HepG2 (cell line): ENCODE data around the gene ARSB. TPM values are rescaled to one million over a fixed set of nuclear protein-coding genes. Genes with fewer than 3 reads are reported as not detected.

ENCODE experiments used
- ATAC-seq: fragments of 200-7000 bp; cut with Tn5 transposase; 3 replicates; pipeline ENCODE4 v1.9.1; 2020; ENCODE audit warnings: mild to moderate bottlenecking, moderate library complexity
- BruUV-seq: library from RNA; stranded (reverse); fragments of 400-500 nt; replicated peaks from 2 replicates; lab custom pipeline; 2021; lab: Mats Ljungman, UMichigan
- CTCF ChIA-PET: fragments of 300-600 bp; formaldehyde crosslinking; extraction: SDS; loops from one replicate; lab custom pipeline; 2021; ENCODE audit warnings: low total read pairs, inconsistent platforms, low intra/inter-chr PET ratio; lab: Yijun Ruan, JAX
- POLR2A ChIA-PET: fragments of 350-600 bp; sonication (Branson Sonifier 250); formaldehyde crosslinking; loops from one replicate; lab custom pipeline; 2020; ENCODE audit warnings: antibody characterized with exemption, inconsistent platforms; lab: Yijun Ruan, JAX
- DNase-seq: peaks from one replicate; pipeline ENCODE4 v3.0.0-alpha.2; 2015; ENCODE audit warnings: low spot score
- FAIRE-seq: peaks from 3 replicates; lab custom pipeline; 2011; peaks lifted over from hg19 to GRCh38; lab: Jason Lieb, UNC
- H2AFZ ChIP-seq: one replicate; pipeline ENCODE4 v1.6.1; 2011; ENCODE audit warnings: low read length, inconsistent platforms
- H3K27ac ChIP-seq: fragments of 300-600 bp; 3 replicates; pipeline ENCODE4 v1.8.0; 2011; ENCODE audit warnings: mixed run types, mild to moderate bottlenecking, mixed read lengths, low read length, inconsistent platforms; ENCODE audit not compliant: insufficient read depth; ENCODE audit errors: extremely low read length
- H3K27me3 ChIP-seq, 2 experiments: fragments of 200-600 bp in 1 of 2; 2 replicates in 1 of 2; 3 replicates in 1 of 2; pipeline versions ENCODE4 v1.6.0 to v1.8.0; 2011; ENCODE audit warnings: low read length in 2 of 2, mild to moderate bottlenecking in 2 of 2, moderate library complexity in 2 of 2, inconsistent platforms in 1 of 2; ENCODE audit not compliant: insufficient read depth in 2 of 2, control insufficient read depth in 1 of 2
- H3K36me3 ChIP-seq, 2 experiments: fragments of 200-600 bp in 1 of 2; replicated peaks in 1 of 2; 2 replicates in 1 of 2; 3 replicates in 1 of 2; pipeline versions ENCODE4 v1.5.1 to v1.8.0; 2011; ENCODE audit warnings: low read length in 2 of 2, inconsistent platforms in 1 of 2; ENCODE audit not compliant: insufficient read depth in 2 of 2, control insufficient read depth in 1 of 2
- H3K4me1 ChIP-seq: 2 replicates; pipeline ENCODE4 v1.5.1; 2012; ENCODE audit warnings: low read length, inconsistent platforms; ENCODE audit not compliant: insufficient read depth
- H3K4me2 ChIP-seq: 2 replicates; pipeline ENCODE4 v1.6.0; 2011; ENCODE audit warnings: low read depth, low read length, inconsistent platforms
- H3K4me3 ChIP-seq, 3 experiments: fragments of 200-600 bp in 1 of 3; sonication (generic), shearing (Covaris generic) in 1 of 3; replicated peaks in 1 of 3; 2 replicates each; pipeline ENCODE4 v1.5.1; 2011 to 2016; ENCODE audit warnings: low read length in 3 of 3, inconsistent platforms in 2 of 3, low read depth in 2 of 3, mild to moderate bottlenecking in 2 of 3, control low read depth in 1 of 3, mixed read lengths in 1 of 3; ENCODE audit not compliant: insufficient read depth in 1 of 3
- H3K79me2 ChIP-seq: one replicate; pipeline ENCODE4 v1.6.1; 2011; ENCODE audit warnings: low read length, inconsistent platforms; ENCODE audit not compliant: insufficient read depth
- H3K9ac ChIP-seq: 2 replicates; pipeline ENCODE4 v1.6.0; 2011; ENCODE audit warnings: mild to moderate bottlenecking, low read depth, low read length, inconsistent platforms; ENCODE audit not compliant: insufficient read depth
- H3K9me3 ChIP-seq: 2 replicates; pipeline ENCODE4 v1.5.1; 2012; ENCODE audit warnings: mild to moderate bottlenecking, low read length
- H4K20me1 ChIP-seq: 2 replicates; pipeline ENCODE4 v1.6.0; 2011; ENCODE audit warnings: inconsistent platforms, mild to moderate bottlenecking, low read length, moderate library complexity; ENCODE audit not compliant: insufficient read depth
- DRAP1 ChIP-seq: IDR thresholded peaks from 2 replicates; pipeline ENCODE4 v1.6.1; 2016; ENCODE audit warnings: missing genetic modification reagents, missing compliant biosample characterization
- HNF1A ChIP-seq, 2 experiments: sonication (generic) in 1 of 2; formaldehyde crosslinking in 1 of 2; IDR thresholded peaks; 2 replicates each; pipeline versions ENCODE4 v1.4.0 to v1.6.1; 2016 to 2020; ENCODE audit warnings: borderline replicate concordance in 1 of 2, low read depth in 1 of 2, mild to moderate bottlenecking in 1 of 2, missing genetic modification reagents in 1 of 2
- HNRNPK ChIP-seq: fragments of 200-400 bp; formaldehyde crosslinking; IDR thresholded peaks from 2 replicates; pipeline ENCODE4 v1.6.1; 2018; ENCODE audit warnings: low read length, low read depth, moderate library complexity, mild to moderate bottlenecking; ENCODE audit not compliant: poor library complexity, severe bottlenecking
- HOXA5 ChIP-seq: sonication (generic); formaldehyde crosslinking; IDR thresholded peaks from 2 replicates; pipeline ENCODE4 v1.4.0; 2020; ENCODE audit warnings: missing genetic modification reagents
- KLF12 ChIP-seq: sonication (generic); formaldehyde crosslinking; IDR thresholded peaks from 2 replicates; pipeline ENCODE4 v1.4.0; 2020; ENCODE audit warnings: missing genetic modification reagents, borderline replicate concordance
- NPAS2 ChIP-seq: sonication (generic); formaldehyde crosslinking; IDR thresholded peaks from 2 replicates; pipeline ENCODE4 v1.8.0; 2022; ENCODE audit warnings: mild to moderate bottlenecking, missing genetic modification reagents, borderline replicate concordance
- WIZ ChIP-seq: sonication (generic); formaldehyde crosslinking; IDR thresholded peaks from 2 replicates; pipeline ENCODE4 v1.5.1; 2020; ENCODE audit warnings: mild to moderate bottlenecking, missing genetic modification reagents
- ZBTB20 ChIP-seq: sonication (generic); formaldehyde crosslinking; IDR thresholded peaks from 2 replicates; pipeline ENCODE4 v1.8.1; 2023; ENCODE audit warnings: missing genetic modification reagents, low read depth, mild to moderate bottlenecking, borderline replicate concordance
- ZNF121 ChIP-seq: sonication (generic); formaldehyde crosslinking; IDR thresholded peaks from 2 replicates; pipeline ENCODE4 v1.5.0; 2020; ENCODE audit warnings: mild to moderate bottlenecking, missing genetic modification reagents
- ZNF253 ChIP-seq: sonication (generic); formaldehyde crosslinking; IDR thresholded peaks from 2 replicates; pipeline ENCODE4 v1.8.0; 2022; ENCODE audit warnings: mild to moderate bottlenecking, missing genetic modification reagents, borderline replicate concordance
- ZNF512 ChIP-seq: sonication (generic); formaldehyde crosslinking; IDR thresholded peaks from 2 replicates; pipeline ENCODE4 v1.4.0; 2020; ENCODE audit warnings: mild to moderate bottlenecking, missing genetic modification reagents
- ZNF569 ChIP-seq: sonication (generic); formaldehyde crosslinking; IDR thresholded peaks from 2 replicates; pipeline ENCODE4 v1.5.0; 2020; ENCODE audit warnings: mild to moderate bottlenecking, missing genetic modification reagents, moderate library complexity, borderline replicate concordance
- ZNF773 ChIP-seq: sonication (generic); formaldehyde crosslinking; IDR thresholded peaks from 2 replicates; pipeline ENCODE4 v1.4.0; 2020; ENCODE audit warnings: missing genetic modification reagents, borderline replicate concordance
- ZNF841 ChIP-seq: sonication (generic); formaldehyde crosslinking; IDR thresholded peaks from 2 replicates; pipeline ENCODE4 v1.8.1; 2023; ENCODE audit warnings: missing genetic modification reagents, borderline replicate concordance
- ZSCAN31 ChIP-seq: sonication (generic); formaldehyde crosslinking; IDR thresholded peaks from 2 replicates; pipeline ENCODE4 v1.5.0; 2020; ENCODE audit warnings: low read depth, mild to moderate bottlenecking, missing genetic modification reagents
- WGBS: methylation state at CpG from one replicate; pipeline ENCODE4 v1.1.6; 2017; ENCODE audit warnings: low lambda C conversion rate; 5-methylcytosine and 5-hydroxymethylcytosine counted together
- in situ Hi-C: cut with HindIII; loops from 2 replicates; pipeline ENCODE4 v1.10.0; 2017; ENCODE audit warnings: low pct_unique_long_range_greater_than_20kb; ENCODE audit not compliant: extremely low pct_ligation_motif_present
- intact Hi-C: fragments of 100-400 bp; cut with micrococcal nuclease; formaldehyde crosslinking; loops from one replicate; pipeline ENCODE4 v1.10.0; 2022; ENCODE audit not compliant: unreplicated experiment
- polyA plus RNA-seq, 8 experiments: library from polyadenylated mRNA; depleted of rRNA in 3 of 8; stranded (reverse) in 7 of 8; unstranded in 1 of 8; fragments of >200 nt; fragmentation: Illumina TruSeq in 4 of 8; extraction: Trizol in 4 of 8; gene quantifications; 2 replicates each; pipeline versions ENCODE4 v1.2.1 to v1.2.3, GENCODE V29; 2011 to 2016; ENCODE audit warnings: low read depth in 4 of 8, missing spikeins in 1 of 8, mixed read lengths in 1 of 8; ENCODE audit not compliant: insufficient read depth in 1 of 8
- total RNA-seq, 5 experiments: library from RNA; depleted of rRNA; stranded (reverse); fragments of >200 nt; fragmentation: Illumina TruSeq; extraction: Trizol; gene quantifications; 2 replicates each; pipeline ENCODE4 v1.2.3, GENCODE V29; 2016; ENCODE audit warnings: low read depth in 1 of 5

ARSB gene
- total and polyA plus RNA-seq, 2 of the 13 experiments (the other 11 are each of a cell fraction or from before 2014, with no cell fraction given): 52.6 to 66.4 TPM

GRCh38 chr5:78974601-78975000 is 10.5 kb downstream of the ARSB start:
- FAIRE-seq (no peak), DNase-seq (no peak), ATAC-seq (no peak; the same call in 2 of the 3 replicates)
- H3K9ac ChIP-seq: no peak overlapping the region
- H3K4me2 ChIP-seq: no peak overlapping the region
- peaks cover 74% of the 10 kb centered on the region for H3K79me2 ChIP-seq
- intact Hi-C loops (no loop called here), in situ Hi-C loops (no loop called here)
- no peaks in the 10 kb centered on the region for H3K27me3 ChIP-seq
- no peaks in the 10 kb centered on the region for H4K20me1 ChIP-seq
- ChIA-PET POLR2A (interaction anchor here (1.8 kb wide), 1 partner anchor 10 kb away, joined by 16 read pairs; the partner anchor contains the start of gene ARSB), CTCF (no interaction called here)
- no peak overlapping the region for H3K27ac ChIP-seq
- no peaks in the 10 kb centered on the region for H3K9me3 ChIP-seq
- 100% methylated on average over 2 of the region's 2 CpGs for WGBS
- H3K36me3 ChIP-seq: peaks cover 6 to 31% of the 10 kb centered on the region in 2 experiments; a peak in 4 of 5 replicates
- no peak overlapping the region for H3K4me3 ChIP-seq
- peaks cover 75% of the 10 kb centered on the region for H3K4me1 ChIP-seq
- BruUV-seq: no TSS peak
- H2AFZ ChIP-seq: no peak overlapping the region
- no peak for TF ChIP-seq ZBTB20
- no peak for TF ChIP-seq KLF12 (CRISPR knock-in tag)
- TF ChIP-seq ZNF121 (CRISPR knock-in tag): no peak
- no peak for TF ChIP-seq WIZ
- no peak for TF ChIP-seq ZNF569
- no peak for TF ChIP-seq ZNF253
- no peak for TF ChIP-seq HNF1A (IDR thresholded peaks at IDR 0.05; ENCODE audit: low read depth)
- TF ChIP-seq HNF1A (CRISPR knock-in tag; IDR thresholded peaks at IDR 0.05; ENCODE audit: borderline replicate concordance): no peak
- TF ChIP-seq HNRNPK: no peak
- TF ChIP-seq DRAP1 (CRISPR knock-in tag): no peak
- no peak for TF ChIP-seq ZNF773 (CRISPR knock-in tag)
- TF ChIP-seq ZNF841 (CRISPR knock-in tag): no peak
- TF ChIP-seq ZSCAN31 (CRISPR knock-in tag): no peak
- TF ChIP-seq HOXA5: no peak
- TF ChIP-seq ZNF512 (CRISPR knock-in tag): no peak
- no peak for TF ChIP-seq NPAS2
